Stimulated activated naive CD4-positive, alpha-beta T cell (primary cell): ENCODE results near the gene ADAT2.
"Not testable (repeated sequence)": the region's sequence is repeated elsewhere in the genome, so short reads cannot be mapped to it uniquely, and the experiment has no call there.

Experiments used
- DNase-seq, 6 experiments: peaks; one replicate each; lab custom pipeline; 2025; lab: John Stamatoyannopoulos, UW

The ADAT2 gene

GRCh38 chr6:143450453-143451371 lies at the start of gene ADAT2, which contains the start of gene PEX3:
ADAT2 (minus strand) TSS chr6:143450695; CDS start chr6:143450658, 37 bp downstream.
PEX3 (plus strand) TSS chr6:143450805; CDS start chr6:143451043, 238 bp downstream.
- DNase-seq: peak; percentile 84 to 94 (median 90)

- DNase-seq: peak in 4 of 6 experiments; percentile 17 to 31 (median 24)
Observed at GRCh38 chr6:143498428-143498827, 47.9 kb upstream of the ADAT2 start.

GRCh38 chr6:143496974-143497373 lies 46.5 kb upstream of the ADAT2 start:
- DNase-seq: no peak

GRCh38 chr6:143490775-143491174 lies 40.3 kb upstream of the ADAT2 start:
- DNase-seq: no peak

- no peak for DNase-seq
Observed at GRCh38 chr6:143490244-143490643, 39.7 kb upstream of the ADAT2 start.

GRCh38 chr6:143486752-143487151 lies 36.3 kb upstream of the ADAT2 start:
- DNase-seq: no peak

GRCh38 chr6:143485967-143486366 lies 35.5 kb upstream of the ADAT2 start:
- DNase-seq: no peak

- no peak for DNase-seq
Observed at GRCh38 chr6:143482593-143482992, 32.1 kb upstream of the ADAT2 start.

GRCh38 chr6:143478479-143479062 lies 28.1 kb upstream of the ADAT2 start:
- DNase-seq: no peak

GRCh38 chr6:143476545-143476944 lies 26.1 kb upstream of the ADAT2 start:
- DNase-seq: no peak

- no peak for DNase-seq
Observed at GRCh38 chr6:143471822-143472221, 21.3 kb upstream of the ADAT2 start.

GRCh38 chr6:143468823-143469222 lies 18.3 kb upstream of the ADAT2 start:
- not testable (repeated sequence) for DNase-seq

- no peak for DNase-seq
Observed at GRCh38 chr6:143468026-143468425, 17.5 kb upstream of the ADAT2 start.

- no peak for DNase-seq
Observed at GRCh38 chr6:143465546-143465945, 15.1 kb upstream of the ADAT2 start.

- no peak for DNase-seq
Observed at GRCh38 chr6:143457563-143458359, 7.3 kb upstream of the ADAT2 start.

GRCh38 chr6:143451531-143451930 lies 1.0 kb upstream of the ADAT2 start:
- DNase-seq: no peak

GRCh38 chr6:143449714-143450452 lies 612 bp downstream of the ADAT2 start:
- DNase-seq: peak in 5 of 6 experiments; percentile 1 to 35 (median 17)

GRCh38 chr6:143449082-143449713 lies 1.3 kb downstream of the ADAT2 start:
- DNase-seq: peak in 1 of 6 experiments; percentile 19

- DNase-seq: not testable (repeated sequence)
Observed at GRCh38 chr6:143447865-143448264, 2.6 kb downstream of the ADAT2 start.

- DNase-seq: no peak
Observed at GRCh38 chr6:143443096-143443495, 7.4 kb downstream of the ADAT2 start.
